Measurements from ENCODE around the gene XPNPEP3. TPM values are rescaled to one million over a fixed set of nuclear protein-coding genes. Genes with fewer than 3 reads are reported as not detected.

Gene XPNPEP3
- total and polyA plus RNA-seq, 4 donors = 5.1 to 24.1 (median 10.4) TPM

GRCh38 chr22:40919446-40919845, 62.5 kb downstream of the XPNPEP3 start:
- H3K4me1 ChIP-seq (ENCODE audit: control insufficient read depth in 5 of 5, insufficient read depth in 5 of 5, low read length in 5 of 5) = peaks cover 0 to 3% (median 0%) of the 10 kb centered on the region in 5 donors
- 86 to 94% methylated on average over 5 of the region's 5 CpGs for WGBS, 2 donors
- ATAC-seq (ENCODE audit: insufficient read depth, low FRiP score) (no peak), DNase-seq (no peak)
- H3K4me3 ChIP-seq = no peak overlapping the region
- no peak overlapping the region for H3K9ac ChIP-seq (ENCODE audit: insufficient read depth in 1 of 2, low read length in 2 of 2)
- no peaks in the 10 kb centered on the region for H3K27me3 ChIP-seq (ENCODE audit: control insufficient read depth in 3 of 3, insufficient read depth in 3 of 3, low read length in 2 of 3)
- no peak overlapping the region for H3K27ac ChIP-seq (ENCODE audit: low read depth in 1 of 2, low read length in 1 of 2)
- H3K36me3 ChIP-seq (ENCODE audit: control insufficient read depth in 4 of 4, insufficient read depth in 4 of 4, low read length in 4 of 4) = peaks cover 4 to 27% (median 13%) of the 10 kb centered on the region in 4 donors
- H3K9me3 ChIP-seq (ENCODE audit: control insufficient read depth in 4 of 4, insufficient read depth in 3 of 4, low read length in 3 of 4) = no peaks in the 10 kb centered on the region
- TF ChIP-seq CTCF (IDR thresholded peaks at IDR 0.05; ENCODE audit: control extremely low read depth, extremely low read depth) = no peak

- Histone ChIP-seq H3K9me3 (ENCODE audit: control insufficient read depth in 4 of 4, insufficient read depth in 3 of 4, low read length in 3 of 4) (no peaks in the 10 kb centered on the region), H3K9ac (ENCODE audit: insufficient read depth in 1 of 2, low read length in 2 of 2) (no peak overlapping the region), H3K27me3 (ENCODE audit: control insufficient read depth in 3 of 3, insufficient read depth in 3 of 3, low read length in 2 of 3) (no peaks in the 10 kb centered on the region), H3K4me3 (no peak overlapping the region), H3K36me3 (ENCODE audit: control insufficient read depth in 4 of 4, insufficient read depth in 4 of 4, low read length in 4 of 4) (peaks cover 7 to 24% (median 15%) of the 10 kb centered on the region in 4 donors), H3K4me1 (ENCODE audit: control insufficient read depth in 5 of 5, insufficient read depth in 5 of 5, low read length in 5 of 5) (peaks cover 0 to 3% (median 0%) of the 10 kb centered on the region in 5 donors), H3K27ac (ENCODE audit: low read depth in 1 of 2, low read length in 1 of 2) (no peak overlapping the region)
- WGBS, 2 donors = 69 to 86% methylated on average over 9 of the region's 9 CpGs
- TF ChIP-seq CTCF (IDR thresholded peaks at IDR 0.05; ENCODE audit: control extremely low read depth, extremely low read depth) = no peak
- ATAC-seq (ENCODE audit: insufficient read depth, low FRiP score) (no peak), DNase-seq (no peak)
Measured at GRCh38 chr22:40920526-40920925, 63.6 kb downstream of the XPNPEP3 start.

DNA sequence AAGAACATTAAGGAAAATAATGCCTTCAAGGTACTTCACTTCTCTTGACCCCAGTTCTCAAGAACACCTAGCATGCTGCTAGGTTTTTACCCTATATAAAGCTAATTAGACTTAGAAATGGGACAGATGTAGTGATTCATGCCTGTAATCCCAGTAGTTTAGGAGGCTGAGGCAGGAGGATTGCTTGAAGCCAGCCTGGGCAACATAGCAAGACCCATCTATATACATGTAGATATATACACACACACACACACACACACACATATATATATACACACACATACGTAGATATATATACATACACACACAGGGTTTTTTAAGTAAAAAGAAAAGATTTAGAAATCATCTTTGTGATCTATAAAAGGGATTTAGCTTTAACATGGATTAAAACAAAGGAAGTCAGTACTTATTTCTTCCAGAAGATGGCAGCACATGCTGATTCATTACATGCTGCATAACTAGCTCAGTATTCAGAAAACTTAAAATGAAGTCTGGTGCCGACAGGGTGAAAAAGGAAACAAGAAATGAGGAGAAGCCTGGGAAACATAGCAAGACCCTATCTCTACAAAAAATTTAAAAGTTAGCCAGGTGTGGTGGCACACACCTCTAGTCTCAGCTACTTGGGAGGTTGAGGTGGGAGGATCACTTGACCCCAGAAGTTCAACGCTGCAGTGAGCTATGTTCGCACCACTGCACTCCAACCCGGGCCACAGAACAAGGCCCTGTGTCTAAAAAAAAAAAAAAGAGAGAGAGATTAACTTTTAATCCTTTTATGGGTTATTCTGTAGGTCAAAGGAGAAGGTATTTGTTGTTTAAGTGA, 65.7 kb downstream of the XPNPEP3 start:
- WGBS, 2 donors = 55 to 62% methylated on average over 5 of the region's 5 CpGs
- H3K27ac ChIP-seq (ENCODE audit: low read depth in 1 of 2, low read length in 1 of 2) = no peak overlapping the region
- H3K36me3 ChIP-seq (ENCODE audit: control insufficient read depth in 4 of 4, insufficient read depth in 4 of 4, low read length in 4 of 4) = peaks cover 7 to 29% (median 15%) of the 10 kb centered on the region in 4 donors
- H3K9ac ChIP-seq (ENCODE audit: insufficient read depth in 1 of 2, low read length in 2 of 2) = no peak overlapping the region
- DNase-seq (peak in 2 of 3 donors; percentile 82 to 85), ATAC-seq (ENCODE audit: insufficient read depth, low FRiP score) (no peak)
- TF ChIP-seq CTCF (IDR thresholded peaks at IDR 0.05; ENCODE audit: control extremely low read depth, extremely low read depth) = peak; percentile 77
- H3K9me3 ChIP-seq (ENCODE audit: control insufficient read depth in 4 of 4, insufficient read depth in 3 of 4, low read length in 3 of 4) = no peaks in the 10 kb centered on the region
- peaks cover 0 to 3% (median 0%) of the 10 kb centered on the region in 5 donors for H3K4me1 ChIP-seq (ENCODE audit: control insufficient read depth in 5 of 5, insufficient read depth in 5 of 5, low read length in 5 of 5)
- H3K27me3 ChIP-seq (ENCODE audit: control insufficient read depth in 3 of 3, insufficient read depth in 3 of 3, low read length in 2 of 3) = no peaks in the 10 kb centered on the region
- no peak overlapping the region for H3K4me3 ChIP-seq

Measured in lung (tissue), 12 donors.